GM04503 (cell line): ENCODE results near the gene LRMDA.

ENCODE experiments used
- DNase-seq: peaks from one replicate; pipeline ENCODE4 v3.0.0-alpha.2; 2012; ENCODE audit warnings: low read depth

Gene LRMDA

GRCh38 chr10:75957314-75958120 lies 526.1 kb downstream of the LRMDA start:
- DNase-seq = no peak

- DNase-seq = peak; percentile 71
Observed at GRCh38 chr10:75959209-75959608, 527.8 kb downstream of the LRMDA start.

- no peak for DNase-seq
Observed at GRCh38 chr10:75959912-75960311, 528.5 kb downstream of the LRMDA start.

GRCh38 chr10:75962395-75963061 lies 531.1 kb downstream of the LRMDA start:
- no peak for DNase-seq

- DNase-seq = no peak
Observed at GRCh38 chr10:75967491-75967890, 536.1 kb downstream of the LRMDA start.

GRCh38 chr10:75969031-75969430 lies 537.6 kb downstream of the LRMDA start:
- DNase-seq = no peak

- DNase-seq = no peak
Observed at GRCh38 chr10:75971402-75972211, 540.2 kb downstream of the LRMDA start.

- DNase-seq = no peak
Observed at GRCh38 chr10:75972491-75973276, 541.3 kb downstream of the LRMDA start.

- DNase-seq = no peak
Observed at GRCh38 chr10:75974080-75974479, 542.7 kb downstream of the LRMDA start.

- no peak for DNase-seq
Observed at GRCh38 chr10:75976681-75977080, 545.3 kb downstream of the LRMDA start.

- DNase-seq = no peak
Observed at GRCh38 chr10:75977139-75977538, 545.7 kb downstream of the LRMDA start.

- DNase-seq = no peak
Observed at GRCh38 chr10:75978213-75978612, 546.8 kb downstream of the LRMDA start.

GRCh38 chr10:75980419-75981002 lies 549.1 kb downstream of the LRMDA start:
- DNase-seq = no peak

- DNase-seq = no peak
Observed at GRCh38 chr10:75982611-75983369, 551.4 kb downstream of the LRMDA start.

- DNase-seq = no peak
Observed at GRCh38 chr10:75984067-75984466, 552.6 kb downstream of the LRMDA start.

- DNase-seq = peak; percentile 28
Observed at GRCh38 chr10:75987616-75988015, 556.2 kb downstream of the LRMDA start.

GRCh38 chr10:75994357-75995040 lies 563.1 kb downstream of the LRMDA start:
- DNase-seq = no peak

GRCh38 chr10:75995041-75995430 lies 563.6 kb downstream of the LRMDA start:
- DNase-seq = no peak

- no peak for DNase-seq
Observed at GRCh38 chr10:75995720-75996119, 564.3 kb downstream of the LRMDA start.

- no peak for DNase-seq
Observed at GRCh38 chr10:75999001-75999400, 567.6 kb downstream of the LRMDA start.
